NCI-H446 (cell line): Measurements from ENCODE around the gene PPFIBP2.
A peak's percentile ranks its signal among the peaks of the same experiment; 100 is the strongest.

Experiments used
- DNase-seq, 2 experiments: peaks; one replicate each; lab custom pipeline; 2025; lab: John Stamatoyannopoulos, UW

Gene PPFIBP2

DNA sequence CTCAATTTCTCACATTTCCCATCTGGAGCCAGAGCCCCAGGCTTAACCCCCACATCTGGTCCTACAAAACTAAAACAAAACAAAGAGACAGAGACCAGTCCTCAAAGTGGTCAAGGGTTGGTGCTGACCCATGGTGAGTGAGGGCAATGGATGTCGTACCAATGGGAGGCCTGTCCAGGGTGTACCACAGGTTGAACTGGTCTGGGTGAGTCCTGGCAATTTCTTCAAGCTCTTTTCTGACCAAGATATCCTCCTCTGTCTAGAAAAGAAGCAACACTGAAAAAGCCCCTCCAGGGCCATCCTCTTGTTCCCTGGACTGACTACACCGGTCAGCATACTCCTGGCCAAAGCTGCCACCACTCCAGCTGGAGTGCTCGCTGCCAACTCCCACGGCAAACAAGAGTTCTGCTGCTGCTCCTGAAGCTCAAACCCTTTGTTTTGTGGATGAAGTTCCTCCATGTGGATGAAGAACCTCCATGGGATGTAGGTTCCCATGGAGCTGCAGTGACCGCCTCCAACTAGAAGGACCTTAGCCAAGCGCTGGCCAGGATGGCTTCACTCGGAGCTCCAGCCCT lies 152.6 kb downstream of the PPFIBP2 start:
- no peak for DNase-seq

DNA sequence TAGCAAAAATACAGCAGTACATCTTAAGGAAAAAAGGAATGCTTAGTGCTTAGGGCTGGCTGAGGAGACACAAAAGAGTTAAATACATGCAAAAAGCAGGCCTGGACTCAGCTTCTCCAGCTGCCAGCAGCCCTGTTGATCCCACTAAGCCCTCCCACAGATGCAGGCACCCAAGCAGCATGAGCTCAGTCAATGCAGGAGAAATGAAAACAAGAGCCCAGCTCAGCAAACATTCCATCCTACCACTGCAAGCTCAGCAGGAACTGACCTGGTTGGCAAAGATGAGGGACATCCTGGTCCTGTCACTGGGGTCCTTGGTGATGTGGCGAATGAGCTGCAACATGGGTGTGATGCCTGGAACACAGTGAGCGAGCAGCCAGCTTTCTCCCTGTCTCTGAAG lies 153.7 kb downstream of the PPFIBP2 start:
- DNase-seq: no peak

DNA sequence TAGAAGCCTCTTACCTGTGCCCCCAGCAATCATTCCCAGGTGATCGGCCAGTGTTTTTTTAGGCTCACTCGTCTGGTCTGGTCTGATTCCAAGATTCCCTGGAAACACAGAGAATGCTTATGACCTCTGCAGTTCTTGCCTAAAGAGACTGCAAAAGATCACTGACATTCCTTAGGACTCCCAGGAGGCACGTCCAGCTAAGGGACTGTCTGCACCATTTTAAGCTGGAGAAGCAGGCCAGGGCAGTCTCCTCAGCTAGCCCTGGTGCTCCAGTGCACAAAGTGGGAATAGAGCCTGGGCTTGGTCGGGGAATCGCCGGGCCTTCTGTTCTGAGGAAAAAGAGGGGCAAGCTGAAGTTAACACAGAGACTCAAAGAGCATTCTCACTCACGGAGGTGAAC lies 154.7 kb downstream of the PPFIBP2 start:
- DNase-seq: no peak

DNA sequence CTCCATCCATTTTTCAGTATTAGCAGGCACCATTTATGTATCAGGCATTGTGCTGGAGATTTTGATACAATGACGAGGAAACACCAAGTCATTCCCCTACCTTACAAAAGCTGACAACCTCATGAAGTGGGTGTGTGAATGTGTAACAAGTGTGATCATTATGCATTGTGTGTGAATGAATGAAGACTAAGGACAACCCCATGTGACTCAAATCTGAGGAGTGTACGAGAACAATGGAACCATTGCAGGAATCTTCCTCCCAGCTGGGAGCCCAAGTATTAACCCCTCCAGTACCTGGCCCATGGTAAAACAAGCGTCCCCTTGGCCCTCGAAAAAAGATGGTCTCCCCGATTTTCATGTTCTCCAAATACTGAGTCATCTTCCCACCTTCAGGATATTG lies 155.1 kb downstream of the PPFIBP2 start:
- no peak for DNase-seq

DNA sequence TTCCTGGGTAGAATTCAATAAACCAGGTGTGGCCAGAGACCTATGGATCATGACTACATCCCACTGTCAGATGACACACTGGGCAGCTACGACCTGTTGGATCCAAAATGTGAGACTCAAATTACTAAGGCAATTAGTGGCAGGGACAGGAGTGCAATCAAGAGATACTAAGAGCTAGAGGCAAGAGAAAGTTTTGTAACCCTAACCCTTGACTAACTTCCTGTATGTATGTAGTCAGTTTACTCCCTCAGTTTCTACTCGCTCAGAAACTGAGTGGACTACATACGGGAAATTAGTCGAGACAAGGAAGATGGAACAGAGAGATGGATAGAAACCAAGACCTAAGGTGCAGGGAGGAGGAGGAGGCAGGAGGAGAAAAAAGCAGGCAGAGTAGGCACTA lies 156.8 kb downstream of the PPFIBP2 start:
- DNase-seq: no peak

DNA sequence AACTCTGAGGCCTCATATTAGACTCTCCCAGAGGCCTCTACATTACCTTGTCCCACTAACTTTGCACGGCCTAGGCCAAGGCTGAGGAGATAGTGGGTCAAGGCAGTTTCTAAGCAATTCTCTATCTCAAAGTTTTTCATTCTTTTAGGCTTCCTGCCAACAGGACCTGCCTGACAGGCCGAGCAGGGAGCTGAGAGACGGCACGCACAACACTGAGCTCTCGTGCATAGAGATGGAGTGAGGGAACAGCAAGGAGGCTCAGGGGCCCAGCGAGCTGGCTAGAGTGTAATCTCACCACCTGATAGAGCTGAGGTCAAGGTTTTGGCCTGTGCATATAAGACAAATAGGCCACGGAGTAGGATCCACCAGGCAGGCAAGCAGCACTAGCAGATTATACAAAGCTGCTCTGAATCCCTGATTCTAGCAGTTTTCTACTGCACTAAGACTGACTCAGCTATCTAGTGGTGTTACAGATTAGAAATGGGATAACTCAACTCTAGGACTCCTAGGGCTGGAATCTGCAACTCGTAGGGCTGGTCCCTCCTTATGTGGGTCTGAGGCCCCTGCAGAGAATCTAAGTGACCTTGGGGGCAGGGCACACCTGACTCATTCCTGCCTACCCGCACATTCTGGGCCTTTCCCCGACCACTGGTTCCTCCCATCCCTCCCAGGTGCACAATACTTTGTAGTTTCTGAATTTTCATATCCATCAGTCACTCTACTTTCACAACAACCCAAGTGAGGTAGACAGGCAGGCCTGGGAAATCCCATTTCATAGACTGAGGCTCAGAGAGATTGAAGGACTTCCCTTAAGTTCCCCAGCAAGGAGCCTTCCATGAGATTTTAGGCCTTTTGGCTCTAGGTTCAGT lies 157.8 kb downstream of the PPFIBP2 start:
- no peak for DNase-seq

DNA sequence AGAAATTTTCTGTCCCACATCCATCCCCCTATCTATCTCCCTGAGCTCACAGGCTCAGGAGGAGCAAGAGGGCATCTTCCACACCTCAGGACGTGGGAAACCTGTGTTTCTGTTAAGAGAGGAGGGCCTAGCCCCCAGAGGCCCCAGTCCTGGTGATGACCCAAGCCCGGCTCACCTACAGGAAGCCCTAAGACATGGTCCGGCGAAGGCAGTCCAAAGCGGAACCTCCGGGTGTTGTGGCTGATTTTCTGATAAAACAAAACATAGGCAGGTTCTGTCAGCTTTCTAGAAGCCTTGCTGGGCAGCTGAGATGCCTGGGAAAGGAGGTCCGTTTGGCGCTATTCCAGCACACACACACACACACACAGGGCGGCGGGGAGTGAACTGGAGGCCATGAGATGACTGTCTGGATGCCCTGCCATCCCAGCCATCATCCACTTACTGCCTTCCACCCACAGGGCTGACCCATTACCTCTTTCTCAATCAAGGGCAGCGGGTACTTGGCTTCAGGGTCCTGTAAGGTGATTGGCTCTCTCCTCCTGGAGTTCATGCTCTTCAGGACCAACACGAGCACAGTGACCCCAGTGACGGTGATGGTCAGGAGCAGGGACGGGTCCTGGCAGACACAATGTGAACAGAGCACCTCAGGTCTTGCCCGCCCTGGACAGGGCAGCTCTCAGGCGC lies 158.6 kb downstream of the PPFIBP2 start:
- DNase-seq: no peak

DNA sequence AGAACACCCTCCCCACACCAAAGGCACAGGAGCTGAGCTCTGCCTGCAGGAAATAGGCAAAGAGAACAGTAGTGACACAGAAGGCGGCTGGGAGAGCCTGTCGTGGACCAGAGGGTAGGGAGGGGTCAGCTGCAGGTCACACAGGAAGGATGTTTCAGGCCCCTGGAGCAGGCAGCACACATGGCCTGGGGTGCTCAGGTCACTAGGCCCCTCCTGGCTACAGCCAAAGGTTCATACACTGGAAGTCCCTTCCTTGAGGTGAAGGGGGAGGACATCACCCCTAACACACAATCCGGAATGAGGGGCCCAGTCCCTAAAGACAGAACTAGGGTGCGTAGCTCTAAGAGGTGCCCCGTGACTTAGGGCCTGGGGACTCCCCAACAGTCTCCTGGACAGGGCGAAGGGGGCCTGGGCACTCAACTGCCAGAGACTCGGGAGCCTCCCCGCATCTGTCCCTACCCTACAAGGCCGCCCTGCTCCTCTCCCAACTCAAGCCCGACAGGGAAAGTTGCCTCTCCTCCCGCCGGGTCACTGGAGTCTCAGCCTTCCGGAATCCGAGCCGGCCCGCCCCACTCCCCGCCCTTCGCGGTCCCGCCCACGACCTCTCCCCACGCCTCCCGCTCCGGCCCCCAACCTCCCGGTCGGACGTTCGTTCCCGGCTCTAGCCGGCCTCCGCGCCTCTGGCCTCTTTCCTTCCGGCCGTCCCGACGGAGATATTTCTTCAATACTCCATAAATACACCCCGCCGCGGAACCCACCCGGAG lies 159.3 kb downstream of the PPFIBP2 start, which contains the start of gene CYB5R2:
TSS of gene CYB5R2 (minus strand) at position 541 of the 764 bp plus-strand sequence. CDS start 675 bp downstream, outside the sequence.
- DNase-seq: no peak

DNA sequence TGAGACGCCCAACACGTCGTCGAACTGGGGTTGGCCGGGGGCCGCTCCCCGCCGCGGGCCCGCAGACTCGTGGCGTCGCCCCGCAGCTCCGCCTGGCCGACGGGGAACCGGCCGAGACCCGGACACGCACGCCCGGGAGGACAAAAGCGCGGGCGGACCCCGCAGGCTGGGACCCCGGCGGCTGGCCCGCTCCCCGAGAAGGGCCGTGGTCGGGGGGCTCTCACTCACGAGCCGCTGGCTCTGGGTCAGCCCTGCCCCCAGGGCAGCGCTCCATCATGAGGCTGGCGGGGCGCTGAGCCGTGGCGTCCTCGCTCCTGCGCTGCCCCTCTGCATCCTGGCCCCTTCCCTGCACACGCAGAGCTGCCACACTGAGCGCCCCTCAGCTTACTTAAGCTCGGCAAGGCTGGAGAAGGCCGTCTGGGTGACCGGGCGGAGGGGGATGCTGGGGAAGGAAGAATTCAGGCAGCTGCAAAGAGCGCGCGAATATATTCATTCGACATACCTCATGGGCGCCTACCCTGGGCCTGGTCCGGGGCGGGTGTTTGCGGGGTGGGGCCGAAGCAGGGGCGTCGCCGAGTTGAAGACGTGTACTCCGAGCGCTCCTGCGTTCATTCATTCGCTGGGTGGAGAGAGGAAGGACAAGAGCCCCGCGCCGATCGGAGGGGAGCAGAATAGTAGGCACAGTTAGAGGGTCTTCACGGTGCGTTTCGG lies 160.1 kb downstream of the PPFIBP2 start:
- DNase-seq: no peak

DNA sequence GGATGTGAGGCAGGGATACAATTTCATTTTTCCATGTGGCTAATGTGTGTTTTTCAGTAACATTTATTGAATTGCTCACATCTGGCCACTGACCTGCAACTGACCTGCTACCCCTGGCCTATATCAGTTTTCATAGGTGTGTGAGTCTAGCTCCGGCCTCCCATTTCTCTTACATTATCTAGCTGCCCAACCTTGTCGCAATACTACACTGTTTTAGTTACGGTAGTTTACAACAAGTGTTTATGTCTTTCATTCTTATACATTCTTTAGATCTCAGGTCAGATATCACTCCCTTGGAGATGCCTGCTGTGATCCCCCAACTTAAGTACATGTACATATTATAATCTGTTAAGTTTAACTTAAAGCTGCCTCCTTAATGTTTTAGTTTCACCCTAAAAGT lies 161.8 kb downstream of the PPFIBP2 start:
- no peak for DNase-seq

DNA sequence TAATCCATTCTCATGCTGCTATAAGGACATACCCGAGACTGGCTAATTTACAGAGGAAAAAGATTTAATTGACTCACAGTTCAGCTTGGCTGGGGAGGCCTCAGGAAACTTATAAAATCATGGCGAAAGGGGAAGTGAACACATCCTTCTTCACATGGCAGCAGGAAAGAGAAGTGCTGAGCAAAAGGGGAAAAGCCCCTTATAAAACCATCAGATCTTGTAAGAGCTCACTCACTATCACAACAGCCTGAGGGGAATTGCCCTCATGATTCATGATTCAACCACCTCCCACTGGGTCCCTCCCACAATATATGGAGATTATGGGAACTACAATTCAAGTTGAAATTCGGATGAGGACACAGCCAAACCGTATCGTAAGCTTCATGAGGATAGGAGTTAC lies 163.3 kb downstream of the PPFIBP2 start:
- DNase-seq: no peak

DNA sequence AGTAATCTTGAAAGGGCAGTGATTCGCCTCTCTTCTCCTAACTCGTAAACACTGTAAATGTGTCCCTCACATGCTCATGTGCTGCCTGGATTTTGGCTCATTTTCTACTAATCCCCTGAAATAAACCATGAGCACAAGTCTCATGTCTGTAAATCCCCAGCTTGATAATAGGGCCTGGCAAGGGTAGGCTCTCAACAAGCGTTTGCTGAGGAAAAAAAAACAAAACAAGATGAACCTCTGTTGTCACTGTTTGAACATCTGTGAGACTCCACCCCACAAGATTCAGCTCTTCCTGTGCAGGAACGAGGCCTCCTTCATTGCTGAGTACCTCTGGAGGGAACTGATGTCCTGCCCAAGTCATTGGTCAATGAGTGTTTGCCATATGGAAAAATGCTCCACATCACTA lies 164.0 kb downstream of the PPFIBP2 start:
- no peak for DNase-seq

DNA sequence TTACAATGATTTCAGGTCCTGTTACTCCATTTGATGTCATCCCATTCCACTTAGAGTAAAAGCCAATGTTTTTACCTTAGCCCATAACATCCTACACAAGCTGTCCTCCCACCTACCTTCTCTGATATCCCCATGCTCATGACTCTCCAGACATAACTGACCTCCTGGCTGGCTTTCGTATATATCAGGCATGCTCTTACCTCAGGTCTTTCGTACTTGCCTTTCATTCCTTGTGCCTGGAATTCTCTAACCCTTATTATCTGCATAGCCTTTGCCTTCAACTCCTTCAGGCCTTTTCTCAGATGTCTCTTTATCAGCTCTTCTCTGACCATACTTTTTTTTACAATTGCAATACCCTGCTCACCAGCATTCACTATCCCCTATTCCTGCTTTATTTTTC lies 169.8 kb downstream of the PPFIBP2 start:
- no peak for DNase-seq

DNA sequence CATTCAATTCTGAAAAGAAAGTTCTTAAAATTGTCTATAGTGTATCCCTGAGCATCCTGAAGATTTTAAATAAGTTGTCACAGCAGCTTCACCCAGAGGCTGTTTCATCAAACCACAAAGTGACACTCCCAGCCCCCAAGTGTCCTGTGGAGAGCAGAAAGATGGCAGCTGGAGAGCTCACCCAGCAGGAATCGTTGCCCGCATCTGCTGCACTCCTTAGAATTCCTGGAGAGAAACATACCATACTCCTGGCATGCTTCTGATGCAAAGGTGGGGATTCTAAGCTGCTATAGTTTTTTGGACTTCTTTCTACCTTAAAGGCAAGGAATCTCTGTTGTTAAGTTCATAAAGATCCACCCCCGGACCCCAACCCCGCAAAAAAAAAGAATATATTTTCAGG lies 173.0 kb downstream of the PPFIBP2 start:
- DNase-seq: no peak

DNA sequence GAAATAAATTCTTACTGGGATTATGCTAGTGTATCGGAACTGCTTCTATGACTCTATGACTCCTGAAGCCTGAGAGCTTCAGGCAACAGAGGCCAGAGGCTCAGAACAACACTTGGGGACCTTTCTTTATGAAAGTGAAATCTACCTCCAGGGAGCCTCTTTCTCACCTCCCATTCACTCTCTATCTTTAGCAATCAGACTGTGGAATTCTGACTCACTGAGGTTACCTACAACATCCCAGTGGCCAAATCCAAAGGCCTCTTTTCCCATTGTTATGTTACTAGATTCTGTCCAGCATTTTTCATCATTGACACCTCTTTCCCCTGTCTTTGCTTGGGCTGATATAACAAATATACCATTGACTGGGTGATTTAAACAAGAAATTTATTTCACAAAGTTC lies 173.6 kb downstream of the PPFIBP2 start:
- no peak for DNase-seq

DNA sequence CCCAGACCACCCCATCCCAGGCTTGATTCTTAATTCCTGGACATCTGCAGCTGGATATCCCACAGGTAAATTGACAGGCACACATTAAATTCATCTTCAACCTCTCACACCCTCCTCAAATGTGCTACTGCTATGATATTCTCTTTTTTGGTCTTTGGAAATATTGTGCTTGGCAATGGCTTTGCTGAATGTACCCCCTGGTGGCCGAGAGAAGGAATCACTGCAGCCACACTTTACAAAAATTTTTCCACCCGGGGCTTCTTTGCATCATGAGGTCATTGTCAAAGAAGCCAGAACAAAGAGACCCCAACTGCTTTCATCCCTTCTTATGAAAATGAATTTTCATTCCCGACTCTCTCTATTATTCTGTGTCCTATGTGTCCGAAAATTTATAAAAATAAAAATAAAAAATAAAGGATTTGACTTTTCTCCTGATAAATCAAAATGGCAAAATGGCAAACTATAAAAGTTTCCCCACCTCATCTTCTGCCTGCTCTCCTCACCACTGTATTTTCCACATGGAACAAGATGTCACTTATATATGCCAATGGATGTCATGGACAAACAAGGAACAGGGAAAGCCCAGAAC lies 174.5 kb downstream of the PPFIBP2 start:
- peak in 1 of 2 experiments; percentile 45 for DNase-seq

DNA sequence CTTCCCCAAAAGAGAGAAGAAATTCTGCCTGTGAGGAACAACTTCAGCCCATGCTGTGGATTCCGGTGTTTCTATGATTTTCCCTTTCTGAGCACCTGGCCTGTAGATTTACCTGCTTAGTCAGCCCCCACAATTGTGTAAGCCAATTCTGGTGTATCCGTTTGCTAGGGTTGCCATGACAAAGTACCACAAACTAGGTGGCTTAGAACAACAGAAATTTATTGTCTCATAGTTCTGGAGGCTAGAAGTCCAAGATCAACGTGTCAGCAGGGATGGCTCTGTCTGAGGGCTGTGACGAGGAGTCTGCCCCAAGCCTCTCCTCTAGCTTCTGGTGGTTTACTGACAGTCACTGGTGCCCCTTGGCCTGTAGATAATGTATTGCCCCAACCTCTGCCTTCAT lies 175.4 kb downstream of the PPFIBP2 start:
- DNase-seq: no peak

DNA sequence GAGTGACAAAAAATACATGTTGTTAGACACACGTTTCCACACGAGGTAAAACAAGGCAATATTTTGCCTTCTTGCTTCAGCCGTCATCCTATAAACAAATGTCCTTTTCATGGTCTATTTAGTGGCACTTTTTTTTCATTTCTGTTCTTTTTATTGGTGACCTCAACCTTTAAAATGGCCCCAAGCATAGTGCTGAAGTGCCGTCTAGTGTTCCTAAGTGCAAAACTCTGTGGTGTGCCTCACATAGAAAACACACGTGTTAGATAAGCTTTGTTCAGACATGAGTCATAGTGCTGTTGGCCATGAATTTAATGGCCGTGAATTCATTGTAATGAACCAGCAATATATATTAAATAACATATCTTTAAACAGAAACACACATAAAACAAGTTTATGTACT lies 176.8 kb downstream of the PPFIBP2 start:
- no peak for DNase-seq

DNA sequence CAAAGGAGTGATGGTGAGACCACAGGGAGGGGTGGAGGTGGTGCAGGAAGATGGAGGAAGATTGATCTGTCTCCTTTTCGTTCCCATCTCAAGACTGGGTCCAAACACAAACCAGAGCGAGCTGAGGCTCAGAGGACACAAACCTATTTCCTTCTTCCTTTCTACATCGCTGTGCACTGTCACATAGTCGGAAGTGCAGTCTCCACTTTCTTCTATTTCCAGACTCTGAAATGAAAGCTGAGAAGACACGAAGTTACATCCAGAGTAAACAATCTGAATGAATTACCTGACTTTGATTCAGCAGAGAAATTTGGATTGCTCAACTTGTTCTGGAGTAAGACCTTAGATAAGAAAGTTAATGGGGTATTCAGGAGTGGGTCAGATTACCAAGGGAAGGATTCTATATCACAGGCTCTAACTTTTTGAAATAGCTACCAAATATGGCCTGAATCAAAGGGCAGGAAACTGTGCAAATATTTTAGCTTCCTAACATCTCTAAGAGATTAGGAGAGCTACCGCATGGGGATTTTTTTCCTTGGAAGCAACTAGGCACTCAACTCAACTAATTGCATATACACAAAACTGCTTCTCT lies 178.1 kb downstream of the PPFIBP2 start:
- no peak for DNase-seq

DNA sequence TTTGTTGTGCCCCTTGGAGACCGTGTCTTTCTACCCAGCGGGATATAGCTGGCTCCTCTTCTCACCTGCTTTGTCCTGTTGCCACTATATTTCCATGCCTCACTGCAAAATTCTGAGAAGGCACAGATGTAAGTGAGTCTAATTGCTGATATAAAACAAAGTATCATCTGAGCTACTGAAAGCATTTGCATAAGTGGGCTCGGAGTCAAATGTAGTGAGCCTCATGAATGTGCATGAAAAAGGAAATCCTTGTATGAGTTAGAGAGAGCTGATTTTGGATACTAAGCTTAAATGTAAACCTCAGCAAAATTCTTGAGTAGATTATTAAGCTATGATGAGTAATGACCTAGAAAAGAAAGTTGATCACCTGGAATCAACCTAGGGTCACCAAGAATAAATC lies 178.6 kb downstream of the PPFIBP2 start:
- DNase-seq: no peak

DNA sequence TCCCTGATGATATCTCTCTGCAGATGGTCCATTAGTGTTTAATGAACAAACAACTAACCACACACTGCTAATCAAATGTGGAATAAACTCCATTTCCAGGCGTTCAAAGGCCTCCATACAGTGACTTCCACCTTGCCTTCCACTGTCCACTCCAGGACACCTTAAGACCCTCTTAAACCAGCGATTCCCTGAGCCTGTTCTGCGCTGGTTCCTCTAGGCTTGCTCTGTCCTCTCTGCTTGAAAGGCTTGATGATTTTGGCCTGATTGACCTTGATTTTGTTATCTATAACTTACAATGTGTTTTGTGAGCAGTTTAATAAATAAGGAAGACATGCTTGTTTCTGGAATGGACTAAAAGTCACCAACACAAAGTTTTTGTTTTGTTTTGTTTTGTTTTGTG lies 180.4 kb downstream of the PPFIBP2 start:
- no peak for DNase-seq
